ENCODE data around the gene TYROBP.
"Not testable (repeated sequence)": the region's sequence is repeated elsewhere in the genome, so short reads cannot be mapped to it uniquely, and the experiment has no call there.

TYROBP gene

GRCh38 chr19:35911790-35912189, 3.7 kb upstream of the TYROBP start:
- DNase-seq (ENCODE audit: insufficient read length, low spot score), result no peak
- FAIRE-seq, result no peak
- TF ChIP-seq CTCF (IDR thresholded peaks at IDR 0.05; ENCODE audit: insufficient read depth, missing control alignments), result no peak

- no peak for DNase-seq (ENCODE audit: insufficient read length, low spot score)
- TF ChIP-seq CTCF (IDR thresholded peaks at IDR 0.05; ENCODE audit: insufficient read depth, missing control alignments), result no peak
- FAIRE-seq, result no peak
Measured at GRCh38 chr19:35911173-35911572, 3.1 kb upstream of the TYROBP start.

- not testable (repeated sequence) for DNase-seq (ENCODE audit: insufficient read length, low spot score); FAIRE-seq
Measured at GRCh38 chr19:35910355-35910754, 2.3 kb upstream of the TYROBP start.

GRCh38 chr19:35909684-35910035, 1.6 kb upstream of the TYROBP start:
- no peak for TF ChIP-seq CTCF (IDR thresholded peaks at IDR 0.05; ENCODE audit: insufficient read depth, missing control alignments)
- FAIRE-seq (no peak), DNase-seq (ENCODE audit: insufficient read length, low spot score) (no peak)

- no peak for DNase-seq (ENCODE audit: insufficient read length, low spot score)
- TF ChIP-seq CTCF (IDR thresholded peaks at IDR 0.05; ENCODE audit: insufficient read depth, missing control alignments), result no peak
Measured at GRCh38 chr19:35908973-35909683, 1.0 kb upstream of the TYROBP start.

GRCh38 chr19:35907377-35907745, 734 bp downstream of the TYROBP start:
- no peak for TF ChIP-seq CTCF (IDR thresholded peaks at IDR 0.05; ENCODE audit: insufficient read depth, missing control alignments)
- no peak for DNase-seq (ENCODE audit: insufficient read length, low spot score)
- no peak for FAIRE-seq

More at GRCh38 chr19:35908973-35909683, 1.0 kb upstream of the TYROBP start:
- no peak for FAIRE-seq

GRCh38 chr19:35905178-35905727, 2.8 kb downstream of the TYROBP start:
- TF ChIP-seq CTCF (IDR thresholded peaks at IDR 0.05; ENCODE audit: insufficient read depth, missing control alignments), result no peak
- no peak for DNase-seq (ENCODE audit: insufficient read length, low spot score)
- FAIRE-seq, result no peak

Data from D721Med (cell line).